Measurements from ENCODE around the gene ZEB2.

Gene ZEB2

GRCh38 chr2:144446136-144446535 is 73.8 kb downstream of the ZEB2 start:
- DNase-seq, result no peak
- Histone ChIP-seq H3K4me3 (ENCODE audit: control insufficient read depth in 1 of 7, extremely low read depth in 1 of 7, insufficient read depth in 4 of 7, low read depth in 2 of 7, low read length in 6 of 7) (no peak overlapping the region), H3K4me1 (ENCODE audit: control extremely low read depth in 1 of 4, control insufficient read depth in 4 of 4, insufficient read depth in 4 of 4, low read length in 3 of 4) (peaks cover 13 to 29% (median 21%) of the 10 kb centered on the region in 4 experiments), H3K27ac (ENCODE audit: insufficient read depth in 1 of 2, low read depth in 1 of 2, low read length in 2 of 2, poor library complexity in 1 of 2, severe bottlenecking in 2 of 2) (no peak overlapping the region), H3K36me3 (ENCODE audit: control insufficient read depth in 4 of 4, insufficient read depth in 4 of 4, low read length in 3 of 4) (peaks cover 4 to 46% (median 24%) of the 10 kb centered on the region in 4 experiments), H3K9me3 (ENCODE audit: control extremely low read depth in 1 of 5, control insufficient read depth in 4 of 5, insufficient read depth in 2 of 5, low read depth in 1 of 5, low read length in 4 of 5) (no peaks in the 10 kb centered on the region), H3K27me3 (replicated peaks in 2 of 5; ENCODE audit: control insufficient read depth in 4 of 5, insufficient read depth in 5 of 5, low read length in 4 of 5) (no peaks in the 10 kb centered on the region)
- POLR2A ChIA-PET, result no interaction called here
- WGBS (ENCODE audit: insufficient coverage), result 76% methylated on average over 2 of the region's 3 CpGs
- CTCF ChIA-PET, result interaction anchor here (0.6 kb wide), 1 partner anchor 9 kb away, joined by 3 read pairs; no protein-coding TSS in a partner anchor

- Histone ChIP-seq H3K9me3 (ENCODE audit: control extremely low read depth in 1 of 5, control insufficient read depth in 4 of 5, insufficient read depth in 2 of 5, low read depth in 1 of 5, low read length in 4 of 5) (no peaks in the 10 kb centered on the region), H3K36me3 (ENCODE audit: control insufficient read depth in 4 of 4, insufficient read depth in 4 of 4, low read length in 3 of 4) (peaks cover 4 to 50% (median 26%) of the 10 kb centered on the region in 4 experiments), H3K27me3 (replicated peaks in 2 of 5; ENCODE audit: control insufficient read depth in 4 of 5, insufficient read depth in 5 of 5, low read length in 4 of 5) (no peaks in the 10 kb centered on the region), H3K27ac (ENCODE audit: insufficient read depth in 1 of 2, low read depth in 1 of 2, low read length in 2 of 2, poor library complexity in 1 of 2, severe bottlenecking in 2 of 2) (peak overlapping the region in 1 of 2 experiments; percentile 27), H3K4me1 (ENCODE audit: control extremely low read depth in 1 of 4, control insufficient read depth in 4 of 4, insufficient read depth in 4 of 4, low read length in 3 of 4) (peaks cover 19 to 35% (median 27%) of the 10 kb centered on the region in 4 experiments), H3K4me3 (ENCODE audit: control insufficient read depth in 1 of 7, extremely low read depth in 1 of 7, insufficient read depth in 4 of 7, low read depth in 2 of 7, low read length in 6 of 7) (no peak overlapping the region)
- ChIA-PET CTCF (interaction anchor here (0.5 kb wide), 2 partner anchors 158 to 203 kb away, joined by 3 to 4 read pairs; no protein-coding TSS in a partner anchor), POLR2A (no interaction called here)
- WGBS (ENCODE audit: insufficient coverage), result no CpG with 5 or more reads among the region's 1 CpG
- no peak for DNase-seq
Observed at GRCh38 chr2:144445196-144445595, 74.7 kb downstream of the ZEB2 start.

GRCh38 chr2:144443837-144444817 is 75.8 kb downstream of the ZEB2 start:
- H3K9me3 ChIP-seq (ENCODE audit: control extremely low read depth in 1 of 5, control insufficient read depth in 4 of 5, insufficient read depth in 2 of 5, low read depth in 1 of 5, low read length in 4 of 5), result no peaks in the 10 kb centered on the region
- ChIA-PET CTCF (interaction anchor here (0.6 to 1.1 kb wide), 3 partner anchors 11 to 67 kb away, joined by 3 read pairs; no protein-coding TSS in a partner anchor), POLR2A (interaction anchor here (0.6 to 1.4 kb wide), 3 partner anchors 9 to 1313 kb away, joined by 3 to 9 read pairs (median 3); no protein-coding TSS in a partner anchor)
- H3K27ac ChIP-seq (ENCODE audit: insufficient read depth in 1 of 2, low read depth in 1 of 2, low read length in 2 of 2, poor library complexity in 1 of 2, severe bottlenecking in 2 of 2), result peak overlapping the region in 1 of 2 experiments; percentile 35
- DNase-seq, result no peak
- peaks cover 19 to 37% (median 27%) of the 10 kb centered on the region in 4 experiments for H3K4me1 ChIP-seq (ENCODE audit: control extremely low read depth in 1 of 4, control insufficient read depth in 4 of 4, insufficient read depth in 4 of 4, low read length in 3 of 4)
- H3K36me3 ChIP-seq (ENCODE audit: control insufficient read depth in 4 of 4, insufficient read depth in 4 of 4, low read length in 3 of 4), result peaks cover 4 to 44% (median 24%) of the 10 kb centered on the region in 4 experiments
- no peaks in the 10 kb centered on the region for H3K27me3 ChIP-seq (replicated peaks in 2 of 5; ENCODE audit: control insufficient read depth in 4 of 5, insufficient read depth in 5 of 5, low read length in 4 of 5)
- H3K4me3 ChIP-seq (ENCODE audit: control insufficient read depth in 1 of 7, extremely low read depth in 1 of 7, insufficient read depth in 4 of 7, low read depth in 2 of 7, low read length in 6 of 7), result peak overlapping the region in 1 of 7 experiments; percentile 7
- 66% methylated on average over 3 of the region's 6 CpGs for WGBS (ENCODE audit: insufficient coverage)

GRCh38 chr2:144441711-144442141 is 78.2 kb downstream of the ZEB2 start:
- peak in 1 of 3 donors; percentile 43 for DNase-seq
- no peak overlapping the region for H3K4me3 ChIP-seq (ENCODE audit: control insufficient read depth in 1 of 7, extremely low read depth in 1 of 7, insufficient read depth in 4 of 7, low read depth in 2 of 7, low read length in 6 of 7)
- POLR2A ChIA-PET, result interaction anchor here (0.6 kb wide), 1 partner anchor 116 kb away, joined by 3 read pairs; no protein-coding TSS in a partner anchor
- no peaks in the 10 kb centered on the region for H3K9me3 ChIP-seq (ENCODE audit: control extremely low read depth in 1 of 5, control insufficient read depth in 4 of 5, insufficient read depth in 2 of 5, low read depth in 1 of 5, low read length in 4 of 5)
- no peaks in the 10 kb centered on the region for H3K27me3 ChIP-seq (replicated peaks in 2 of 5; ENCODE audit: control insufficient read depth in 4 of 5, insufficient read depth in 5 of 5, low read length in 4 of 5)
- H3K36me3 ChIP-seq (ENCODE audit: control insufficient read depth in 4 of 4, insufficient read depth in 4 of 4, low read length in 3 of 4), result peaks cover 9 to 45% (median 20%) of the 10 kb centered on the region in 4 experiments
- WGBS (ENCODE audit: insufficient coverage), result no CpG with 5 or more reads among the region's 2 CpGs
- peaks cover 22 to 46% (median 29%) of the 10 kb centered on the region in 4 experiments for H3K4me1 ChIP-seq (ENCODE audit: control extremely low read depth in 1 of 4, control insufficient read depth in 4 of 4, insufficient read depth in 4 of 4, low read length in 3 of 4)
- CTCF ChIA-PET, result no interaction called here
- H3K27ac ChIP-seq (ENCODE audit: insufficient read depth in 1 of 2, low read depth in 1 of 2, low read length in 2 of 2, poor library complexity in 1 of 2, severe bottlenecking in 2 of 2), result peak overlapping the region in 1 of 2 experiments; percentile 75

GRCh38 chr2:144439993-144440392 is 79.9 kb downstream of the ZEB2 start:
- Histone ChIP-seq H3K9me3 (ENCODE audit: control extremely low read depth in 1 of 5, control insufficient read depth in 4 of 5, insufficient read depth in 2 of 5, low read depth in 1 of 5, low read length in 4 of 5) (no peaks in the 10 kb centered on the region), H3K27ac (ENCODE audit: insufficient read depth in 1 of 2, low read depth in 1 of 2, low read length in 2 of 2, poor library complexity in 1 of 2, severe bottlenecking in 2 of 2) (peak overlapping the region in 1 of 2 experiments; percentile 9), H3K4me3 (ENCODE audit: control insufficient read depth in 1 of 7, extremely low read depth in 1 of 7, insufficient read depth in 4 of 7, low read depth in 2 of 7, low read length in 6 of 7) (no peak overlapping the region), H3K27me3 (replicated peaks in 2 of 5; ENCODE audit: control insufficient read depth in 4 of 5, insufficient read depth in 5 of 5, low read length in 4 of 5) (no peaks in the 10 kb centered on the region), H3K4me1 (ENCODE audit: control extremely low read depth in 1 of 4, control insufficient read depth in 4 of 4, insufficient read depth in 4 of 4, low read length in 3 of 4) (peaks cover 22 to 43% (median 29%) of the 10 kb centered on the region in 4 experiments), H3K36me3 (ENCODE audit: control insufficient read depth in 4 of 4, insufficient read depth in 4 of 4, low read length in 3 of 4) (peaks cover 11 to 43% (median 17%) of the 10 kb centered on the region in 4 experiments)
- WGBS (ENCODE audit: insufficient coverage), result no CpG with 5 or more reads among the region's 1 CpG
- no peak for DNase-seq
- ChIA-PET POLR2A (no interaction called here), CTCF (no interaction called here)

GRCh38 chr2:144438801-144439631 is 80.9 kb downstream of the ZEB2 start:
- POLR2A ChIA-PET, result no interaction called here
- CTCF ChIA-PET, result interaction anchor here (2.8 kb wide), 1 partner anchor 12 kb away, joined by 12 read pairs; no protein-coding TSS in a partner anchor
- no peak for DNase-seq
- Histone ChIP-seq H3K4me3 (ENCODE audit: control insufficient read depth in 1 of 7, extremely low read depth in 1 of 7, insufficient read depth in 4 of 7, low read depth in 2 of 7, low read length in 6 of 7) (no peak overlapping the region), H3K4me1 (ENCODE audit: control extremely low read depth in 1 of 4, control insufficient read depth in 4 of 4, insufficient read depth in 4 of 4, low read length in 3 of 4) (peaks cover 19 to 38% (median 24%) of the 10 kb centered on the region in 4 experiments), H3K27me3 (replicated peaks in 2 of 5; ENCODE audit: control insufficient read depth in 4 of 5, insufficient read depth in 5 of 5, low read length in 4 of 5) (no peaks in the 10 kb centered on the region), H3K36me3 (ENCODE audit: control insufficient read depth in 4 of 4, insufficient read depth in 4 of 4, low read length in 3 of 4) (peaks cover 16 to 49% (median 19%) of the 10 kb centered on the region in 4 experiments), H3K27ac (ENCODE audit: insufficient read depth in 1 of 2, low read depth in 1 of 2, low read length in 2 of 2, poor library complexity in 1 of 2, severe bottlenecking in 2 of 2) (peak overlapping the region in 1 of 2 experiments; percentile 2), H3K9me3 (ENCODE audit: control extremely low read depth in 1 of 5, control insufficient read depth in 4 of 5, insufficient read depth in 2 of 5, low read depth in 1 of 5, low read length in 4 of 5) (no peaks in the 10 kb centered on the region)
- WGBS (ENCODE audit: insufficient coverage), result 100% methylated on average over 1 of the region's 8 CpGs
